ENCODE data around the gene PTCD1. TPM values are rescaled to one million over a fixed set of nuclear protein-coding genes. Genes with fewer than 3 reads are reported as not detected.

Gene PTCD1
- total and polyA plus RNA-seq, 2 of the 8 experiments (the other 6 are each of a cell fraction or from before 2014, with no cell fraction given) = 7.5 to 7.6 TPM

GRCh38 chr7:99383203-99383602 lies 55.4 kb downstream of the PTCD1 start:
- WGBS, 2 experiments (ENCODE audit: extremely low coverage in 1 of 2, insufficient coverage in 1 of 2, insufficient read length in 1 of 2, insufficient replicate concordance in 2 of 2, low coverage in 1 of 2, low lambda C conversion rate in 2 of 2, missing lambda C conversion rate in 1 of 2) = 88% methylated on average over 10 of the region's 10 CpGs; no CpG with 5 or more reads in 1 of the 2 experiments
- ChIA-PET CTCF (ENCODE audit: partially characterized antibody) (no interaction called here), POLR2A (ENCODE audit: partially characterized antibody) (interaction anchor here (0.9 to 3.3 kb wide), 4 partner anchors 9 to 25 kb away, joined by 3 to 18 read pairs (median 5); partner anchors contain the start of genes BUD31 and PDAP1)
- H4K20me1 ChIP-seq (replicated peaks in 1 of 2; ENCODE audit: control insufficient read depth in 1 of 2, insufficient read depth in 2 of 2, low read length in 2 of 2) = peaks cover 12 to 21% of the 10 kb centered on the region in 2 experiments
- no peaks in the 10 kb centered on the region for H3K9me3 ChIP-seq (ENCODE audit: insufficient read depth in 2 of 2, low read depth in 1 of 2, low read length in 1 of 2)
- H4K91ac ChIP-seq (replicated peaks; ENCODE audit: insufficient read length, low read length) = no peak overlapping the region
- H2AFZ ChIP-seq (ENCODE audit: low read length) = no peak overlapping the region
- no peak overlapping the region for H3K27ac ChIP-seq (ENCODE audit: low read depth, low read length)
- H4K5ac ChIP-seq (ENCODE audit: insufficient read length, low read depth, low read length) = no peak overlapping the region
- H3K36me3 ChIP-seq (ENCODE audit: control insufficient read depth in 2 of 4, insufficient read depth in 4 of 4, low read length in 3 of 4) = peaks cover 1 to 7% (median 3%) of the 10 kb centered on the region in 4 experiments; a peak in 4 of 8 replicates
- H3K14ac ChIP-seq (ENCODE audit: insufficient read length) = no peak overlapping the region
- H3K56ac ChIP-seq (replicated peaks; ENCODE audit: insufficient read length, low read depth, low read length) = no peak overlapping the region
- H2BK15ac ChIP-seq (ENCODE audit: low read length) = no peak overlapping the region
- H2BK20ac ChIP-seq (ENCODE audit: low read length) = no peak overlapping the region
- no peak for DNase-seq (ENCODE audit: low read depth in 1 of 2, low spot score in 2 of 2)
- H2AK5ac ChIP-seq (ENCODE audit: low read depth, low read length) = no peak overlapping the region
- H3K18ac ChIP-seq (ENCODE audit: extremely low read depth, low read length) = no peak overlapping the region
- no peak overlapping the region for H3K9ac ChIP-seq (replicated peaks in 1 of 4; ENCODE audit: extremely low read depth in 1 of 4, low read depth in 3 of 4, low read length in 3 of 4)
- H2BK120ac ChIP-seq (replicated peaks; ENCODE audit: low read depth, low read length) = no peak overlapping the region
- TF ChIP-seq ATF3 (IDR thresholded peaks at IDR 0.05; ENCODE audit: insufficient read depth, low read depth, low read length) = no peak
- no peak for TF ChIP-seq ASH2L (IDR thresholded peaks at IDR 0.05; ENCODE audit: low read length)
- no peak for TF ChIP-seq SAP30 (IDR thresholded peaks at IDR 0.05; ENCODE audit: insufficient read depth, insufficient replicate concordance, low read length)
- no peak for TF ChIP-seq SP4 (IDR thresholded peaks at IDR 0.05; ENCODE audit: low read length)
- H2BK5ac ChIP-seq (ENCODE audit: low read depth, low read length) = no peak overlapping the region
- peaks cover 0 to 5% (median 1%) of the 10 kb centered on the region in 4 experiments; a peak in 3 of 7 replicates for H3K4me1 ChIP-seq (replicated peaks in 1 of 4; ENCODE audit: control insufficient read depth in 3 of 4, insufficient read depth in 4 of 4, low read length in 3 of 4)
- H3K23me2 ChIP-seq (ENCODE audit: low read depth, low read length) = no peaks in the 10 kb centered on the region; the same call in 1 of the 2 replicates
- no peak overlapping the region for H3K4ac ChIP-seq (replicated peaks; ENCODE audit: insufficient read length, low read depth, low read length)
- peaks cover 0 to 13% of the 10 kb centered on the region in 2 experiments; a peak in 1 of 4 replicates for H3K79me2 ChIP-seq (ENCODE audit: control insufficient read depth in 1 of 2, insufficient read depth in 2 of 2, low read length in 2 of 2)
- H2BK12ac ChIP-seq (ENCODE audit: low read depth, low read length) = no peak overlapping the region
- H4K8ac ChIP-seq (ENCODE audit: extremely low read depth, insufficient read depth, low read length) = no peak overlapping the region
- no peak overlapping the region for H3K4me2 ChIP-seq (ENCODE audit: insufficient read depth in 1 of 2, low read depth in 2 of 2, low read length in 2 of 2)
- no peak overlapping the region for H3K23ac ChIP-seq (ENCODE audit: insufficient read length)
- H3K4me3 ChIP-seq (ENCODE audit: extremely low read depth in 1 of 4, insufficient read depth in 2 of 4, low read depth in 3 of 4, low read length in 4 of 4) = no peak overlapping the region
- no peaks in the 10 kb centered on the region for H3K27me3 ChIP-seq (replicated peaks in 1 of 4; ENCODE audit: control insufficient read depth in 3 of 4, extremely low read depth in 1 of 4, insufficient read depth in 3 of 4, low read length in 3 of 4)
- no peak for FAIRE-seq
- peaks cover 13% of the 10 kb centered on the region for H3K79me1 ChIP-seq (ENCODE audit: low read depth, low read length)
